Duodenal mucosa (tissue), 2 donors: ENCODE data around the gene USP10.

Source experiments
- H3K27ac ChIP-seq: one replicate; pipeline ENCODE4 v1.7.0; 2013; ENCODE audit warnings: low read depth, low read length
- H3K27me3 ChIP-seq, 2 donors: one replicate each; pipeline ENCODE4 v1.7.0; 2013; ENCODE audit warnings: low read length in 2 of 2, control low read depth in 1 of 2; ENCODE audit not compliant: insufficient read depth in 2 of 2, control insufficient read depth in 1 of 2
- H3K36me3 ChIP-seq, 2 donors: one replicate each; pipeline ENCODE4 v1.7.0; 2013; ENCODE audit warnings: low read length in 2 of 2, control low read depth in 1 of 2; ENCODE audit not compliant: insufficient read depth in 2 of 2, control insufficient read depth in 1 of 2
- H3K4me1 ChIP-seq, 2 donors: one replicate each; pipeline ENCODE4 v1.7.0; 2013; ENCODE audit warnings: low read length in 2 of 2, control low read depth in 1 of 2; ENCODE audit not compliant: insufficient read depth in 2 of 2, control insufficient read depth in 1 of 2
- H3K4me3 ChIP-seq, 2 donors: one replicate each; pipeline ENCODE4 v1.7.0; 2013; ENCODE audit warnings: low read length in 2 of 2, low read depth in 1 of 2
- H3K9ac ChIP-seq, 2 donors: one replicate each; pipeline ENCODE4 v1.7.0; 2013; ENCODE audit warnings: low read length in 2 of 2, low read depth in 1 of 2
- H3K9me3 ChIP-seq, 2 donors: one replicate each; pipeline ENCODE4 v1.7.0; 2013; ENCODE audit warnings: low read length in 2 of 2, control low read depth in 1 of 2; ENCODE audit not compliant: control insufficient read depth in 1 of 2

USP10 gene

DNA sequence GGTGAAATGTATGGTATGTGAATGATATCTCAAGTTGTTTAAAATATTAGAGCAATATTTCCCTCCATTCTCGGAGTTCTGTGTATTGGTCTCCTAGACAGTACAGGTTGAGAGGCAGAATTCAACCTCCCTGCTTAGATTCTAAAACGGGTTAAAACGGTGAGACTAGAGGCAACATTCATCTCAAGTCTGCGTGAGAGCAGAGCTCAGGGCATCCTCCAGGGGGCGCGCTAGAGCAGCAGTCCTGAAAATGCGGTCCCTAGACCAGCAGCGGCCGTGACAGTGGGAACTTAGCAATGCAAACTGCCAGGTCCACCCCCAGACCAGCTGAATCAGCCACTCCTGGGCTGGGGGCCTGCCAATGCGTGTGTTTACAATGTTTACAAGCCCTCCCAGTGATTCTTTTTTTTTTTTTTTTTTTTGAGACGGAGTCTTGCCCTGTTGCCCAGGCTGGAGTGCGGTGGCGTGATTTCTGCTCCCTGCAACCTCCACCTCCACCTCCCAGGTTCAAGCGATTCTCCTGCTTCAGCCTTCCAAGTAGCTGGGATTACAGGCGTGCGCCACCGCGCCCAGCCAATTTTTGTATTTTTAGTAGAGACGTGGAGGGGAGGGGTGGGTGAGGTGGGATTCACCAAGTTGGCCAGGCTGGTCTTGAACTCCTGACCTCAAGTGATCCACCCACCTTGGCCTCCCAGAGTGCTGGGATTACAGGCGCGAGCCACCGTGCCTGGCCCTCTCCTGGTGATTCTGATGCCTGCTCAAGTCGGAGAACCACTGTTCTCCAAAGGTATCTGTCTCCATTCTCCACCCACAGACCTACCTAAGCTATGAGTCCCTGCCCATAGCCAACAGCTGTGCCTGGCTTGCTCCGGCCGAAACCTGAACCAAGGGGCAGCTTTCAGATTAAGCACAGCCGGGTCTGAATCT is 27.3 kb upstream of the USP10 start:
- Histone ChIP-seq H3K4me3 (no peak overlapping the region), H3K36me3 (no peaks in the 10 kb centered on the region), H3K9me3 (no peaks in the 10 kb centered on the region), H3K27ac (no peak overlapping the region), H3K27me3 (no peaks in the 10 kb centered on the region), H3K9ac (no peak overlapping the region), H3K4me1 (no peaks in the 10 kb centered on the region)

DNA sequence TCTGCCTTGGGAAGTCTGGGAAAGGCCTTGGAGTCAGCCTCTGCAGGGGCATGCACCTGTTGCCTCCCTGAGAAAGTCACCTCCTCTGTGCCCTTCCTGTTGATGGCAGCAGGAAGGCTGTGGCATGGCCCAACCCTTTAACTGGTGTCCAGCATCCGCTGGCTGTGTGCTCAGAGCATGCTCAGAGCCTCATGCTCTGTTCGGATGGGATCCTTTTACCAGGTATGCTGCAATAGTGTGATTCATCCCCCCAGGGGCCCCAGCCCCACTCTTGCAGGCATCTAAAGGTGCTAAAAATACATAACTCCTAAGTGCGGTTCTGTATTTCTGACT is 26.6 kb upstream of the USP10 start:
- Histone ChIP-seq H3K9me3 (no peaks in the 10 kb centered on the region), H3K9ac (no peak overlapping the region), H3K27ac (no peak overlapping the region), H3K27me3 (no peaks in the 10 kb centered on the region), H3K4me1 (no peaks in the 10 kb centered on the region), H3K4me3 (no peak overlapping the region), H3K36me3 (no peaks in the 10 kb centered on the region)

DNA sequence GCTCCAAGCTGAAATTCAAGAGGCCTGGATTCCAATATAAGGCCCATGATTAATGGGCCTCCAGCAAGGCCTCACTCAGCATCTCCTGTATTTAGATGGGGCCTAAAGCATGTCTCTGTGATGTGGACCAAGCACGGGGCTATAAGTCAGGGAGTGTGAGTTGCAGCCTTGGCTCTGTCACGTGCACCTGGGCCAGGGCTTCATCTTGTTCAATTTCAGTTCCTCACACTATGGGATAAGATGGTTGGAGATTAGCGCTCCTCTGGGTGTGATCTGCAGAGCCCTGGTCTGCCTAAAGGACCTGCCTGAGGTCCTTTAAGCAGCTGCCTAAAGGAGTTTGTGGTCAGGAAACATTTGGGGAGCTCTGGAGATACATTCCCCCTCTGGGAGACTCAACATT is 26.2 kb upstream of the USP10 start:
- no peak overlapping the region for H3K27ac ChIP-seq
- no peaks in the 10 kb centered on the region for H3K27me3 ChIP-seq
- H3K4me3 ChIP-seq = no peak overlapping the region
- H3K4me1 ChIP-seq = no peaks in the 10 kb centered on the region
- no peaks in the 10 kb centered on the region for H3K9me3 ChIP-seq
- H3K36me3 ChIP-seq = no peaks in the 10 kb centered on the region
- no peak overlapping the region for H3K9ac ChIP-seq

DNA sequence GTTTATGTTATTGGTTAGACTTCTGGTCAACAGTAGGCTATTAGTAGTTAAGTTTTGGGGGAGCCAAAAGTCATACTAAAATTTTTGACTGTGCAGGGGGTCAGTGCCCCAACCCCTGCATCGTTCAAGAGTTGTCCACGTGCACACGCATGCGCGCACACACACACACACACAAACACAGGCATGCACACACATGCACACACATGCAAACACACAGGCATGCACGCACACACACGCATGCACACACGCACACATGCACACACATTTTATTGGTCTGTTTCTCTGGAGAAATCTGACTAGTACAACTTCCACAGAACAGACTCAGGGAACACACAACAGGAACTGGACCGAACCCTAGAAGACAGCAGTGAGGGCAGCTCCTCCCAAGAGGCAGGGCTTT is 24.4 kb upstream of the USP10 start:
- Histone ChIP-seq H3K36me3 (no peaks in the 10 kb centered on the region), H3K9me3 (no peaks in the 10 kb centered on the region), H3K4me1 (no peaks in the 10 kb centered on the region), H3K27me3 (no peaks in the 10 kb centered on the region), H3K27ac (no peak overlapping the region), H3K9ac (no peak overlapping the region), H3K4me3 (no peak overlapping the region)

DNA sequence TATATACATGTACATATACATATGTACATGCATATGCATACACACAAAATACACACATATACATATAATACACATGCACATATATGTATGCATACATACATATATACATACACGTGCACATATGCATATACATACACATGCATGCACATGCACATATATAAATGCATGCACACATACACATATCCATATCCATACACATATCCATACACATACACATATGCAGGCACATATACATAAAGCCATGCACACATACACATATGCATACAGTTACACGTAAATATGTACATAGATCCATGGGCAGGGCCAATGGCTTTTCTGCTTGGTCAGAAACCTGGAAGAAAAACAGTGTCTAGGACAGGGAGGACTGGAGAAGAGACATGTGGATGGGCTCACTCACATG is 23.9 kb upstream of the USP10 start:
- H3K27ac ChIP-seq = no peak overlapping the region
- no peaks in the 10 kb centered on the region for H3K27me3 ChIP-seq
- no peaks in the 10 kb centered on the region for H3K9me3 ChIP-seq
- no peak overlapping the region for H3K9ac ChIP-seq
- no peaks in the 10 kb centered on the region for H3K36me3 ChIP-seq
- H3K4me3 ChIP-seq = no peak overlapping the region
- H3K4me1 ChIP-seq = no peaks in the 10 kb centered on the region

DNA sequence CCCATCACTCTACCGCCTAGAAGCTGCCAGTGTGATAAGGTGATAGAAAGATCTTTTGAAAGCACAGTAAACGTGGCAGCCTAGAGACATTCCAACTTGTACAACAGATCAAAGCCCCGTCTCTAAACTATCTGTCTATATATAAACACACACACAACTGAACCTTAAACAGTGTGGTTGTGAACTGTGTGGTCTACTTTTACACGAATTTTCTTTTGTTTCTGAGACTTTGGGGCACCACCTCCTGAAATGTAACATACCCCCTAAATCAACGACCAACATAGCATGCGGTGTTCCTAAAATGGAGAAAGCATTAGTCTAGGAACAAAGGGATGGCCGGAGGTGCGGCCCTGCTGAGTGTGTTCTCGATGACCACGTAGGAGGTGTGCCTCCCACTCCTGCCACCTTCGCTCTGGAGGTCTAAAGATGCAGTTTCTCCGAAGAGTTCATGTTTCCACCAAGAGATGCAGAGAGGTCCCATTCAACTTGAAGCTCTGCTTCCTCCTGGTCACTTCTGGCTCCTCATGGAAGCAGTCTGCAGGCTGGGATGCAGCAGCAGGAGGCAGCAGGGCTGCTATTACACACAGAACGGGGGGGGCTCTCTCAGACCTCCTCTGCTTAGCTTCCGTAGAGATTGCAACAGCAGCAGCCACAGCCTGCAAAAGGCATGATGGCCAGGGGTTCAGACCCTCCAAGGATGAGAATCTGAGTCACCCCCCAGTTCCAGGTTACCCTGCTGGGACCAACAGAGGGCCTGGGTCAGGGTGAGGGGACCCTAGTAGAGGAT is 22.6 kb upstream of the USP10 start:
- H3K27ac ChIP-seq = no peak overlapping the region
- no peaks in the 10 kb centered on the region for H3K9me3 ChIP-seq
- no peak overlapping the region for H3K9ac ChIP-seq
- H3K4me3 ChIP-seq = no peak overlapping the region
- no peaks in the 10 kb centered on the region for H3K4me1 ChIP-seq
- H3K27me3 ChIP-seq = no peaks in the 10 kb centered on the region
- no peaks in the 10 kb centered on the region for H3K36me3 ChIP-seq

DNA sequence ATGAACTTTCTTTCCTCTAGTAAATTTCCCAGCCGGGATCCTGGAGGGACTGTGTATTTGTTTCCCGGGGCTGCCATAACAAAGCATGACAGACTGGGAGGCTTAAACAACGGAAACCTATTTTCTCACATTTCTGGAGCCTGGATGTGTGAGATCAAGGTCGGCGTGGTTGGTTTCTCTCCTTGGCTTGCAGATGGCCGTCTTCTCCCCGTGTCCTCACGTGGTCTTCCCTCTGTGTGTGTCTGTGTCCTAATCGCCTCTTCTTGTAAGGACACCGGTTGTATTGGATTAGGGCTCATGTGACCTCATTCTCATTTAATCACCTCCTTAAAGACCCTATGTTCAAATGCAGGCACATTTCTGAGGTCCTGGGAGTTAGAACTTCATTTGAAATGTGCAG is 22.0 kb upstream of the USP10 start:
- H3K9me3 ChIP-seq = no peaks in the 10 kb centered on the region
- no peak overlapping the region for H3K4me3 ChIP-seq
- no peak overlapping the region for H3K27ac ChIP-seq
- H3K36me3 ChIP-seq = no peaks in the 10 kb centered on the region
- no peaks in the 10 kb centered on the region for H3K4me1 ChIP-seq
- no peak overlapping the region for H3K9ac ChIP-seq
- no peaks in the 10 kb centered on the region for H3K27me3 ChIP-seq

DNA sequence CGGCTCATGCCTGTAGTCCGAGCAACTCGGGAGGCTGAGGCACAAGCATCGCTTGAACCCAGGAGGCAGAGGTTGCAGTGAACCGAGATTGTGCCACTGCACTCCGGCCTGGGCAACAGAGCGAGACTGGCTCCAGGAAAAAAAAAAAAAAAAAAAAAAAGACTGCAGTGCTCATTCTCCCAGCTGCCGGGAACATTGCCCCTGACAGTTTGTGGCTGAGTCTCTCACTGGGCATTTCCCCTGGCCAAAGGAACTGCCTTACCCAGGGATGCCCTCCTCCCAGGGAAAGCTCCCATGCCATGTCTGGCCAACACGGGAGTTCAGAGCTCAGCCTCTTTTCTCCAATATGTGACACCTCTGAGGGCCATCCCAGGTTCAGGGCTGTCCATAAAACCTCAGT is 21.3 kb upstream of the USP10 start:
- Histone ChIP-seq H3K4me1 (no peaks in the 10 kb centered on the region), H3K9me3 (no peaks in the 10 kb centered on the region), H3K9ac (no peak overlapping the region), H3K27ac (no peak overlapping the region), H3K4me3 (no peak overlapping the region), H3K36me3 (no peaks in the 10 kb centered on the region), H3K27me3 (no peaks in the 10 kb centered on the region)

DNA sequence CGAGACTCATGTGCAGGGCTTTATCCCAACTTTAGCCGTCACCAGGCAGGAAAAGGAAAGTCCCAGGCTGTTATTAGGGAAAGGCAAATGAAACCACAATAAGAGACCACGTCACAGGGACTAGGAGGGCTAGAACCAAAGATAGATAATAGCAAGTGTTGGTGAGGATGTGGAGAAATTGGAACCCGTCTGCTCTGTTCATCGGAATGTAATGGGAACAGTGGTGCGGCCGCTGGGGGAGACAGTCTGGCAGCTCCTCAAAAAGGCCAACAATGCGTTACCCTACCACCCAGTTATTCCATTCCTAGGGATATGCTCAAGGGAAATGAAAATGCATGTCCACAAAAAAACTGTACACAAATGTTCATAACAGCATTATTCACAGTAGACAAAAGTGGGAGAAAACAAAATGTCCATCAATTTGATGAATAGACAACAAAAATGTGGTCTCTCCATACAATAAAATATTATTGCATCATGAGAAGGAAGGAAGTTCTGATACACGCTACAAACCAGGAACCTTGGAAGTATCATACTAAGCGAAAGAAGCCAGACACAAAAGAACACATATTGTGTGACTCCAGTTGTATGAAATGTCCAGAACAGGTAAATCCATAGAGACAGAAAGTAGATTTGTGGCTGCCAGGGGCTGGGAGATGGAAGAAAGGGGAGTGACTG is 19.5 kb upstream of the USP10 start:
- no peak overlapping the region for H3K4me3 ChIP-seq
- H3K9me3 ChIP-seq = no peaks in the 10 kb centered on the region
- H3K9ac ChIP-seq = no peak overlapping the region
- no peak overlapping the region for H3K27ac ChIP-seq
- H3K27me3 ChIP-seq = peaks cover 0 to 4% of the 10 kb centered on the region in 2 donors
- H3K4me1 ChIP-seq = no peaks in the 10 kb centered on the region
- no peaks in the 10 kb centered on the region for H3K36me3 ChIP-seq
